Inferior parietal cortex (tissue), 1 donor: ENCODE data around the gene NET1.
"Not testable (repeated sequence)": the region's sequence is repeated elsewhere in the genome, so short reads cannot be mapped to it uniquely, and the experiment has no call there.

Experiments
- DNase-seq: peaks from one replicate; pipeline ENCODE4 v3.0.0-alpha.2; 2016; ENCODE audit errors: extremely low spot score

NET1 gene

DNA sequence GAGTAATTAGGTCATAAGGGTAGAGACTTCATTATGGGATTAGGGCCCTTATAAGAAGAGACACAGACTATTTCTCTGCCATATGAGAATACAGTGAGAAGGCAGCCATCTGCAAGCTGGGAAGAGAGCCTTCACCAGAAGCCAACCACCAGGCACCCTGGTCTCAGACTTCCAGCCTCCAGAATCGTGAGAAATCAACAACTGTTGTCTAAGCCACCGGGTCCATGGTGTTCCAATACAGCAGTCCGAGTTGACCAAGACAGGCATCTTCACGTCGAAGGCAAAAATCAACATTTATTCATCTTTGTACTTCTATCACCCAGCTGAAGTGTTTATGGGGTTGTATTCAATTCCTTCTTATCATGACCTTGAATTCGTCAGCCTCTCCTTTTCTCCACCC is 13.0 kb upstream of the NET1 start:
- DNase-seq, result no peak

- DNase-seq, result no peak
Measured at GRCh38 chr10:5400468-5401240, 11.7 kb upstream of the NET1 start.

- DNase-seq, result no peak
Measured at GRCh38 chr10:5402798-5403197, 9.6 kb upstream of the NET1 start.

DNA sequence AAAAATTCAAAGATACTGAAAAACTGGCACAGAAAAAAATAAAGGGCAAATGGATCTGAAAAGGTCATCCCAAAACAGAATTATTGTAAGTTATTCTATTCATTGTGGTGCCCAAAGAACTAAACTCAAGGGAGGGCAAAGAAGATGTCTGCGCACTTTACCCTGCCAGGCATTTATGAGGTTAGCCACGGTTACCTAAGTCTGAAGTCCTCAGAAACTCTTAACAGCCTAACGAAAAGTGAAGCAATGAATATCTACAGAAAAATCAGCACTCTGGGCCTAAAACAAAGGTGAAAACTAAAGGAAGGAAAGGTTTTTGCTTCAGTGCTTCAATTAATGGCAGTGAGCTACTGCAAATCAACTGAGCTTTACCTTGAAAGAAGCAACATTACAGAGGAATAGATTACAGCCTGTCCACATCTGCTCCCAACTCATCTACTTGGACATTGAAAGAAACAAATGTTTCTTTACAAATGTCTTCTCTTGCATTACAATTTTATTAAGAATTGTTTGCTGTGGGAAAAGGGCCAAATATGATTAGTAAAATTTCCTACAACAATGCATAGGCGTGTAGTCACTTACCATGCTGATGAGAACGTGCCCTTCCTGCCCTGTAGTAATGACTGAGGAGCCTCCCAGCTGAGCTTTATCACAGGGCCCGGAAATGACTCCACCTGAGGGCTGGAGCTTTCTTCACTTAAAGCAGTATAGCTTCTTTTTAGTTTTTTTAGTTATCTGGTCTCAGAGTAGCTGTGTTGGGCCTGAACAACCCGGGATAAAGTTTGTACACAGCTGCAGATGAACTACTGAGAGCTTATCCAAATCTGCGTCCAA is 7.9 kb upstream of the NET1 start, which contains the start of gene TUBAL3:
Gene TUBAL3, minus strand, starts transcription at position 621 of the 834 bp plus-strand sequence. Its CDS starts 36 bp downstream, at position 585.
- DNase-seq, result no peak

DNA sequence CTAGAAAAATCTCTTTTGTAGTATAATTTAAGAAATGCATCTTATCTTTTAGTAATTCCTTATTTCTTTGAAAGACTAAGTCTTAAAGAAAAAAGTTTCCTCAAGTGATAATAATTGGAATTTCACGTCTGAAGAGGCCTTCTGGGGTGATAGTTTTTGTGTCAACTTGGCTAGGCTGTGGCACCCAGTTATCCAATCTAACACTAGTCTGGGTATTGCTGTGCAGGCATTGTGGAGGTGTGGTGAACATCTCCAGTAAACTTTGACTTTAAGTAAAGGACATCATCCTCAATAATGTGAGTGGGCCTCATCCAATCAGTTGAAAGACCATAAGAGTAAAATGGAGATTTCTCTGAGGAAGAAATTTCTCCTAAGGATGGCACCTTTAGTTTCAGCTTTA is 5.4 kb upstream of the NET1 start:
- no peak for DNase-seq

- not testable (repeated sequence) for DNase-seq
Measured at GRCh38 chr10:5410787-5411186, 1.6 kb upstream of the NET1 start.

DNA sequence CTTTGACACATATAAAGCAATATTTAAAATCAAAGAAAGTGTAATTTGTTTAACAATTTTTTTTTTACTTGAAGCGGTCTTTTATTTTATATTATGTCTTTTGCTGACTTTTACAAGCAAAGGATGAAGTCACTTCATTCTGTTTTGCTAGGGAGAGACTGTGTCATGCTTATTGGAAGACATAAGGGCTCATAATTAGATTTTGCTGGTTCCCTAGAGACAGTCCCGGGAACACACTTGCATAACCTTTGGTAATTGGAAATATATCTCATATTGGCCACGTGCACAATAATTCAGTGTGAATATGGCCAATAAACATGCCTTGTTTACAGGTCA is 448 bp upstream of the NET1 start:
- no peak for DNase-seq

DNA sequence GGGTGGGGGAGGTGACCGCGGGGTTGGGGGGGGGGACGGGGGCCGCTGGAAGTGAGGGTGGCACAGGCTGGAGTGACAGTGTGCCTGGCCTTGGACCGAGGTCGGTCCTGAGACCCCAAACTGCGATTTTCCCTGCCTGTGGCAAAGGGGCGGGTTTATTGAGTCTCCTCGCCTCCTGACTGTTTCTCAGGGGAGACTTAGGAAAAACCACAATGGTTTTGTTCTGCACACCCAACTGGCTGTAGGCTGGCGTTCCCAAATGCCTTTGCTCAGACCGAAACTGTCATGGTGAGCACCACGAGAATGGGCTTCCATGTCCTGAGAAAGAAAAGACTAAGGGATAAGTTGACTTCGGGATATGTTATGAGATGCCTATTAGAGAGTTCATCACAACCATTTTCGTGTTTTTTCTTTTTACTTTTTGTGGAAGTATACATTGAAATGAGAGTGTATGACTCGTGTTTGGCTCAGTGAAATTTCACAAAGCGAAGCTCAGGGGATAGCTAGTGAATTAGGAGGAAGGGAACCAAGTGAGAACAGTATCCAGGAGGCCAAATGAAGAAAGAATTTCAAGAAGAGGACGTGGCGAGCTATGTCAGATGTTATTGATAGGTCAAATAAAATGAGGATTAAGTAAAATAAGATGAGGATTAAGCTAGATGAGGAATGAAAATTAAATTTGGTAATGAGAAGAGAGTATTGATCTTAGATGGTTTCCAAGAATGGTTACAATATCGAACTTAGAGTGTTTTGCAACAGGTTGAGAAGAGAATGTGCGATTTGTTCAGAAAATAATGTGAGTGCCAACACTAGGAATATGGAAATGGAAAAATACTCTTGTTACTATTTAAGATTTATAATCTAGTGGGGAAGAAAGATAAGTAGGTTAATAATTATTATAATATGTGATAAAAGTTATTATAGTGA is 918 bp downstream of the NET1 start:
- peak; percentile 57 for DNase-seq

- no peak for DNase-seq
Measured at GRCh38 chr10:5416981-5417380, 4.6 kb downstream of the NET1 start.

GRCh38 chr10:5418584-5418983 is 6.2 kb downstream of the NET1 start:
- no peak for DNase-seq

DNA sequence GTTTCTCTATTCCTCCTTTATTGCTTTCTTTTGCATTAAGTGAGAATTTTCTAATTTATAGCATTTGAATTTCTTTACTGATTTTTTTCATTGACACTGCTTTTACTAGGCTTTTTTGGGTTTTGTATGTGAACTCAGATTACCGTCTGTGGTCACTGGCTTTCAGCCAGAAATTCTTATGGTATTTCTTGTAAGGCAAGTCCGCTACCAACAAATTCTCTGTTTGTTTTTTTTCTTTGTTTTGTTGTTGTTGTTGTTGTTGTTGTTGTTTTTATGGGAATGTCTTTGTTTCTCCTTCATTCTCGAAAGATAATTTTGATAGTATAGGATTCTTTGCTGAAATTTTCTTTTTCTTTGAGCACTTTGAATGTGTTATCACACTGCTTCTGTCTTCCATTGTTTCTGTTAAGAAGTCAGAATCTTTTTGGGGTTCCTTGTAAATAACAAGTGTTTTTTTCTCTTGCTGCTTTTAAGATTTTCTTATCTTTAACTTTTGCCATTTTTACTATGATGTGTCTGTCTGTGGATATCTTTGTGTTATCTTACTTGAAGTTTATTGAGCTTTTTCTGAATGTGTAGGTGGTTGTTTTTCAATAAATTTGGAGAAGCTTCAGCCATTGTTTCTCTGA is 7.2 kb downstream of the NET1 start:
- DNase-seq, result no peak

DNA sequence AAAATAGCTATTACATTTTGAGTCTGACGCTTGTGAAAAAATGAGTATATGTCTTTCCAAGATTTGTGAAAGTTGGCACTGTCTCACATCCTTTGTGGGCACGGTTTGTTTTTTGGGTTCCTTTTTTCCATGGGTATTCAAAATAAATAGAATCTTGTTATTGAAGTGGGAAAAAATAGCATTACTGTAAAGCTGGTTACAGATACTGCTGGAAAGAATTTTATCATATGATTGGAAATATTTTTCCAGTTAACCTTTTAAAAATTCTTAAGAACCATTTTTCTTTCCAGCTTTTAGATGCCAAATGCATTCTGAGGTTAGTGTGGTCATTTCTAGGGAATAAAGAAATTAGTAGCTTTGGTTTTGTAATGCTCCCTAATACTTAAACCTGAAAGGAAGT is 11.4 kb downstream of the NET1 start:
- no peak for DNase-seq

DNA sequence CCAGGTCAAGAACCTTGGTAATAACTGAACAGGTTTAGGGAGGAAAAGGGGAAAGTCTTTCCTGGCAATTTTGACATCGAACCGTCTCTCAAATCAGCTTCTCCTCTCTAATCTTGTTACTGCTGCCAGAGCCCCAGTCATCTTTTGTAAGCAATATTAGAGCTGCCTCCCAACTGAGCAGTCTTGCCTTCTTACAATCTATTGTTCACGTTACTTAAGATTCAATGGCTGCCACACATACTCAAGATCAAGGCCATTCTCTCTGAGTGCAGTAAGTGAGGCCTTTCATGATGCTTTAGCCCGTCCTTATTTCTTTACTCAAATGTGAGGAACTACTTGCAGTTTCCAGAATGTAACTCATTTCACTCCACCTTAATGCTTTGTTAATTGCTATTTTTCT is 12.4 kb downstream of the NET1 start:
- no peak for DNase-seq

DNA sequence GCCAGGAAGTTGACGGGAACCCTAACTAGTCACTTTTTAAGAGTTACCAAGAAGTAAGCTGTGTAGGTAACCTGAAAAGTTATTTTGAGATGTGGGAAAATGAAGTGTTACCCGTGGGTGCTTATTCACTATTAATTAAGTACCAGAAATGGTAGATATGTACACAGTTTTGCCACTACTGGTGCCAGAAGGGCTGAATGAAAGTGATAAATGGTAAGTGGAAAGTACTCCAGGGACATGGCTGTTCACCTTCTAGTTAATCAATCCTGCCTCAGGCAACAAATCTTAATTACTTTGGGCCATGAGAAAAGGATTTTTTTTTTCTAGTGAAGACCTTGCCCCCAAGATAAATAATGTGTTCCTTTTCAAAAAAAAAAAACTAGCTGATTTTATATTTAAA is 15.8 kb downstream of the NET1 start:
- DNase-seq, result no peak

DNA sequence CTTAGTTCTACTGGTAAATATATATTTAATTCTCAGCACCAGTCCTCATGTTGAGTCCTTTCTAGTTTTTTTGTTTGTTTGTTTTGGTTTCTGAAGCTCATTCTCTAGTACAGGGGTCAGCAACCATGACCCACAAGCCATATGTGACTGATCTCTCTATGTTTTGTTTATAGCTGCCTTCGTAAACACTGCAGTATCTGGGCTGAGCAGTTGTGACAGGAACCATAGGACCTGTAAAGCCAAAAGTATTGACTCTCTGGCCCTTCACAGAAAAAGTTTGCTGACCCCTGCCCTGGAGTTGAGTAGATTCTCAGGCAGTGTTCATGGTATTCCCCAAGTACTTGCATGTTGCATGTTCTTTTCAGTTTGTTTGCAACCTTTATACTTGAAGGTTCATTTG is 20.8 kb downstream of the NET1 start:
- DNase-seq, result no peak

GRCh38 chr10:5434017-5434753 is 21.8 kb downstream of the NET1 start:
- DNase-seq, result peak; percentile 73

- no peak for DNase-seq
Measured at GRCh38 chr10:5435328-5435727, 23.0 kb downstream of the NET1 start.

DNA sequence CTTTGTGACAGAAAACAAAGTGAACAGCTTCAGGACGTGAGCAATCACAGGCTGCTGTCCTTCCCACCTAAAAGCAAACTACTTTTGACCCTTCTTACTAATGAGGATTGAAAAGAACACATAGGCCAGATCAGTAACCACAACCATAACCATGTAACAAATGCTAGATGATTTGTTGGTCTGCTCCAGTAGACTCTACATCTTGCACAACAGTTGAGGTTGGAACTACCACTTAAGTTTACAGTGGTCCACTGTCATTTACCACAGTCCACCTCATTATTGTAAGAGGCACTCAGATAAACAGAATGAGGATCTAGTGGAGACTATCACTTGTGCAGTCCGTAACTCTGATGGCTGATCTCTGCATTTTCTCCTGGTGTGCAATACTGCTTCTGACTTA is 27.8 kb downstream of the NET1 start:
- no peak for DNase-seq

DNA sequence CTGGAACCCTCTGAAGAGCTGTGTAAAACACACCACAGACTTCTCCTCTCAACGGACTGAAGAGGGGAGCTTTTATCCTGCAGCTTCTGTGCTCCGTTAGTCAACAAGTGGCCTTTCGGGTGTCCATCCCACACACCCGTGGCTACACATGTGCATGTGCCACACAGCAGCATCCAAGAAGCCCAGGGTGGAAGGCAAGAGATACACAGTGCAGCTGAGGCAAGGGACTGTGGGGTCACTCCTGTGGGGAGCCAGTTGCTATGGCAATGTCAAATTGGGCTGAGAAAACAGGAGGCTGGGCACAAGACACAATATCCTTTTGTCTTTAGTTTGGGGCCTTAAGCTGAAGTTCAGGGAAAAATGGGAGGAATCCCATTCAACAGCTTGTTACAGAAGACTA is 28.7 kb downstream of the NET1 start:
- DNase-seq, result no peak

- peak; percentile 87 for DNase-seq
Measured at GRCh38 chr10:5442065-5442989, 30.0 kb downstream of the NET1 start.
